ENCODE data around the gene PLEKHJ1. TPM values are rescaled to one million over a fixed set of nuclear protein-coding genes. Genes with fewer than 3 reads are reported as not detected.

The PLEKHJ1 gene
- total and polyA plus RNA-seq, 12 donors = 18.1 to 89.5 (median 71.7) TPM

DNA sequence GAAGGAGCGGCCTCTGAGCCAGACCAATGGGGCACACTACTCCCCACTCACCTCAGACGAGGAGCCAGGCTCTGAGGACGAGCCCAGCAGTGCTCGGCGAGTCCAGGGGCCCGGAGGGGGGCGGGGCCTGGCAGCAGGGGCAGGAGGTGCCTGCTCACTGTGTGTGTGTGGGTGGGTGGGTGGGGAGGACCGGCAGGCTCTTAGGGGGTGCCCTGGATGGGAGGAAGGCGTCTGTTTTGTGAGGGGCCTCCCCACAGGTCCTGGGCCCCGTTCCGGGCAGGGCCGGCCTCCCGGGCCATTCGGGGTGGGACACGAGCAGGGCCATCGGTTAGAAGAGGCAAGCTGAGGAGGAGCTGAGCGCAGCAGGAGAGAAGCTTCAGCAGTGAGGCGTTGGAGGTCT lies 12.7 kb downstream of the PLEKHJ1 start:
- DNase-seq = no peak
- 88 to 90% (median 89%) methylated on average over 5 to 18 of the region's 18 CpGs for WGBS, 4 donors
- Histone ChIP-seq H3K27ac (no peak overlapping the region), H3K4me1 (replicated peaks in 1 of 2) (peaks cover 10 to 18% of the 10 kb centered on the region in 2 donors), H3K36me3 (replicated peaks in 1 of 2) (peaks cover 0 to 74% of the 10 kb centered on the region in 2 donors), H3K27me3 (no peaks in the 10 kb centered on the region), H3K4me3 (no peak overlapping the region), H3K9me3 (replicated peaks in 1 of 3) (no peaks in the 10 kb centered on the region)
- intact Hi-C loops (cut with DNase I) = no loop called here
- TF ChIP-seq CTCF (IDR thresholded peaks at IDR 0.05) (no peak), POLR2A (IDR thresholded peaks at IDR 0.05) (no peak)

DNA sequence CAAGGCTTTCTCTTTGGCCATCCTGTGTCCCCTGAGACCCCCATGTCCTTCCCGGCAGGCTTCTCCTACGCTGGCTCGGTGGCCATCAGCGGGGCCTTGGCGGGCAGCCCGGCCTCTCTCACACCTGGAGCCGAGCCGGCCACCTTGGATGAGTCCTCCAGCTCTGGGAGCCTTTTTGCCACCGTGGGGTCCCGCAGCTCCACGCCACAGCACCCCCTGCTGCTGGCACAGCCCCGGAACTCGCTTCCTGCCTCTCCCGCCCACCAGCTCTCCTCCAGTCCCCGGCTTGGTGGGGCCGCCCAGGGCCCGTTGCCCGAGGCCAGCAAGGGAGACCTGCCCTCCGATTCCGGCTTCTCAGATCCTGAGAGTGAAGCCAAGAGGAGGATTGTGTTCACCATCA lies 14.2 kb downstream of the PLEKHJ1 start:
- WGBS, 4 donors = 50 to 80% (median 56%) methylated on average over 9 to 20 of the region's 20 CpGs
- no peak overlapping the region for H3K4me3 ChIP-seq
- peak overlapping the region in 3 of 5 donors; percentile 70 to 79 (median 76) for H3K27ac ChIP-seq
- no peak for TF ChIP-seq POLR2A (IDR thresholded peaks at IDR 0.05)
- peak in 1 of 6 experiments; percentile 13 for TF ChIP-seq CTCF (IDR thresholded peaks at IDR 0.05)
- no peaks in the 10 kb centered on the region for H3K27me3 ChIP-seq
- peaks cover 0 to 75% of the 10 kb centered on the region in 2 donors for H3K36me3 ChIP-seq (replicated peaks in 1 of 2)
- DNase-seq = no peak
- H3K9me3 ChIP-seq (replicated peaks in 1 of 3) = no peaks in the 10 kb centered on the region
- intact Hi-C loops (cut with DNase I) = no loop called here
- H3K4me1 ChIP-seq (replicated peaks in 1 of 2) = peaks cover 10 to 18% of the 10 kb centered on the region in 2 donors

DNA sequence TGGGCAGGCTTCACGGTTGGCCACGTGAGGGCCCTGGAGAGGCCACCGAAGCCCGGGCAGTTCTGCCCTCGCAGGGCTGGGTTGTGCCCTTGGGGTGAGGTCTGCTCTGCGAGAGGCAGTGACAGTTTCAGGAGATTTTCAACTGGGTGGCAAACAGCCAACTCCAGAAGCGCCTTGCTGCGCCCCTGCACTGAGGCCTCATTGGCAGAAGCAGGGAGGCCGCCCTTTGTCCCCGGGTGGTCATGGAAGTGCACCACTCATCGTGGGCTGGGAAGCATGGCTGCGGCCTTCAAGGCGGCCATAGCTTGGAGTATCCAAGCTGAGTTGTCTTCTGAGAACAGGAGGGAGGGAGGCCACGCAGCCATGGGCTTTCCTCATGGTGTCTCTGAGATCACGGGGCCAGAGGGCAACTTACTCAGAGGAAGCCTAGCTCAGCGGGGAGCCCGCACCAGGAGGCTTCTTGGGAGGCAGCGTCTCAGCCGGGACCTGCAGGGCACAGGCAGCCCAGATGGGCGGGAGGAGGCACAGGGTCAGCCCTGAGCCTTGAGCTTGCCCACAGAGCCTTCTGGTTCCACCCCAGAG lies 14.8 kb downstream of the PLEKHJ1 start:
- intact Hi-C loops (cut with DNase I) = no loop called here
- Histone ChIP-seq H3K9me3 (replicated peaks in 1 of 3) (no peaks in the 10 kb centered on the region), H3K27ac (peak overlapping the region in 4 of 5 donors; percentile 11 to 79 (median 73)), H3K4me1 (replicated peaks in 1 of 2) (peaks cover 10 to 18% of the 10 kb centered on the region in 2 donors), H3K27me3 (no peaks in the 10 kb centered on the region), H3K36me3 (replicated peaks in 1 of 2) (peaks cover 0 to 75% of the 10 kb centered on the region in 2 donors), H3K4me3 (no peak overlapping the region)
- no peak for TF ChIP-seq POLR2A (IDR thresholded peaks at IDR 0.05)
- TF ChIP-seq CTCF (IDR thresholded peaks at IDR 0.05) = peak in 1 of 6 experiments; percentile 10
- WGBS, 4 donors = 40 to 52% (median 44%) methylated on average over 6 to 20 of the region's 20 CpGs
- peak in 6 of 7 donors; percentile 73 to 85 (median 78) for DNase-seq

DNA sequence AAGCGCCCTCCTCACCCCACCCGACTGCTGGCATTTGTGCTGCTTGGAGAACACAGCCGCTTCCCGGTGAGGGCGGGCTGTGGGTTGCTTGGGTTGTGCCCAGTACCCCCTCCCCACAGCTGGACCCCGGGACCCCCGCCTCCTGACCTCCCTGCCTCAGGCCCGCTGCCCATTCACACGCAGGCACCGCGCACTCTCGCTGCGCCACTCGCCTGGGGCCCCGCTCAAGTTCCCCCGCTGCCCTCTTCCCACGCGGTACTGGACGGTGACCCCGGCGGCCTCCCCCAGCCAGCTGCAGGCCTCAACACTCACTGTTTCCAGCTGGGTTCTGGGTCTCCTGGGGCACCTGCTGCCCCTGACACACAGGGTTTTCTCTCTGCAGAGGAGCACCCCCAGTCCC lies 16.4 kb downstream of the PLEKHJ1 start:
- intact Hi-C loops (cut with DNase I) = no loop called here
- no peak for DNase-seq
- H3K27ac ChIP-seq = no peak overlapping the region
- no peaks in the 10 kb centered on the region for H3K9me3 ChIP-seq (replicated peaks in 1 of 3)
- H3K36me3 ChIP-seq (replicated peaks in 1 of 2) = peaks cover 0 to 80% of the 10 kb centered on the region in 2 donors
- 96 to 98% (median 96%) methylated on average over 19 to 21 of the region's 21 CpGs for WGBS, 4 donors
- no peak overlapping the region for H3K4me3 ChIP-seq
- TF ChIP-seq POLR2A (IDR thresholded peaks at IDR 0.05) (no peak), CTCF (IDR thresholded peaks at IDR 0.05) (no peak)
- H3K27me3 ChIP-seq = no peaks in the 10 kb centered on the region
- peaks cover 10 to 18% of the 10 kb centered on the region in 2 donors for H3K4me1 ChIP-seq (replicated peaks in 1 of 2)

Data from adrenal gland (tissue), 12 donors.